GM21381 (cell line): ENCODE data around the gene DLL4.

Source experiments
- ATAC-seq: cut with Tn5 transposase; IDR thresholded peaks from one replicate; pipeline ENCODE4 v1.9.1; 2021; ENCODE audit warnings: mild to moderate bottlenecking, moderate library complexity; ENCODE audit not compliant: unreplicated experiment

DLL4 gene

DNA sequence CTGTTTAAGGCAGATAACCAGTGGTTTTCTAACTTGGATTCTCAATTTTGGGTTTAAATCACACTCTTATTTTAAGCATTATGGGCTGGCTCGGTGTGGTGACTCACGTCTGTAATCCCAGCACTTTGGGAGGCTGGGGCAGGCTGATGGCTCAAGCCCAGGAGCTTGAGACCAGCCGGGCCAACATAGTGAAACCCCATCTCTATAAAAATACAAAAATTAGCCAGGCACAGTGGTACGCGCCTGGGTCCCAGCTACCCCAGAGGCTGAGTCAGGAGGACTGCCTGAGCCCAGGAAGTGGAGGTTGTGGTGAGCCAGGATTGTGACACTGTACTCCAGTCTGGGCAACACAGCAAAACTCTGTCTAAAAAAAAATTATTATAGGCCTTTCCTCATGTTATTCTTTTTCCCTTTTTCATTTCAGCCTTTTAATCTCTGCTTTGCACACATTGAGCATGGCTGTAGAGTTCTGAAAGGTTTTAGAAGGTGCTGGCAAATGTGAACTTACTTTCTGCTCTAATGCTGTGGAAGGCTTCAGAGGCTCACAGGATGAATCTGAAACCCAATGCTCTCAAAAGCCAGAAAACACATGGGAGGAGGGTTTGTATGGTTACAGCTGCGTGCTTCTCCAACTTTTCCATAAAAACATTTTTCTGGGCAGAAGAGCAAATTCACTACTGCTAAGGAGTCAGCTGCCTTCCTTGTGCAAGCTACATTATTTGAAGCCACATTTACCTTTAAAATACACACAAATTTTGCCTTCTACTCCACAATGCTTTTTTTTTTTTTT lies 56.6 kb downstream of the DLL4 start:
- ATAC-seq, result no peak

DNA sequence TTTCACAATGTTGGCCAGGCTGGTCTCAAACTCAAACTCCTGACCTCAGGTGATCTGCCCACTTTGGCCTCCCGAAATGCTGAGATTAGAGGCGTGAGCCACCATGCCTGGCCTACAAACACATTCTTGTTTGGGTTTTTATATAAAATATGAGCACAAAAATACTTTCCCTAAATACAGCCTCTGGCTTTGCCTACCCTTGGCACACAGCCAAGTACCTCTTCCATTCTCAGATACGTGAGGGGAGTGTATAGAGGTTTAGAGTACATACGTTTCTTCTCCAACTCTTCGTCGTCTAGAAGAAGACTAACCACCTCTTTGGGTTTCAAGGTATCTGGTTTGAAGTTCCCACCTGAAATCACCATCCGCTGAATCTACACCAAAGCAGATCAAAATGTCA lies 57.7 kb downstream of the DLL4 start:
- no peak for ATAC-seq

GRCh38 chr15:40988156-40988555 lies 59.0 kb downstream of the DLL4 start:
- ATAC-seq, result no peak
